Lung (tissue), 12 donors: Measurements from ENCODE around the gene POLR2I. TPM values are rescaled to one million over a fixed set of nuclear protein-coding genes. Genes with fewer than 3 reads are reported as not detected.

Source experiments
- ATAC-seq: fragments of 200-7000 bp; cut with Tn5 transposase; one replicate; pipeline ENCODE4 v1.9.1; 2020; ENCODE audit warnings: moderate number of reproducible peaks; ENCODE audit not compliant: insufficient read depth, low FRiP score
- DNase-seq, 3 donors: peaks; one replicate each; pipeline ENCODE4 v3.0.0-alpha.2; 2013 to 2017
- H3K27ac ChIP-seq, 2 donors: one replicate each; pipeline ENCODE4 v1.5.1; 2013; ENCODE audit warnings: mild to moderate bottlenecking in 2 of 2, moderate library complexity in 2 of 2, control low read depth in 1 of 2, inconsistent platforms in 1 of 2, low read depth in 1 of 2, low read length in 1 of 2
- H3K27me3 ChIP-seq, 3 donors: one replicate each; pipeline ENCODE4 v1.5.1; 2013; ENCODE audit warnings: low read length in 2 of 3; ENCODE audit not compliant: control insufficient read depth in 3 of 3, insufficient read depth in 3 of 3
- H3K36me3 ChIP-seq, 4 donors: one replicate each; pipeline ENCODE4 v1.5.1; 2013; ENCODE audit warnings: low read length in 4 of 4, mild to moderate bottlenecking in 1 of 4, moderate library complexity in 1 of 4; ENCODE audit not compliant: control insufficient read depth in 4 of 4, insufficient read depth in 4 of 4
- H3K4me1 ChIP-seq, 5 donors: one replicate each; pipeline ENCODE4 v1.5.1; 2013; ENCODE audit warnings: low read length in 5 of 5, mild to moderate bottlenecking in 2 of 5, moderate library complexity in 1 of 5; ENCODE audit not compliant: control insufficient read depth in 5 of 5, insufficient read depth in 5 of 5
- H3K4me3 ChIP-seq: one replicate; pipeline ENCODE4 v1.5.1; 2013; ENCODE audit warnings: mild to moderate bottlenecking, control low read depth, moderate library complexity
- H3K9ac ChIP-seq, 2 donors: one replicate each; pipeline ENCODE4 v1.5.1; 2013; ENCODE audit warnings: low read length in 2 of 2, control low read depth in 1 of 2; ENCODE audit not compliant: insufficient read depth in 1 of 2
- H3K9me3 ChIP-seq, 4 donors: one replicate each; pipeline ENCODE4 v1.5.1; 2013; ENCODE audit warnings: low read length in 3 of 4, mild to moderate bottlenecking in 1 of 4, moderate library complexity in 1 of 4; ENCODE audit not compliant: control insufficient read depth in 4 of 4, insufficient read depth in 3 of 4
- WGBS, 2 donors: extraction: QIAGEN DNeasy Blood & Tissue Kit; methylation state at CpG; one replicate each; pipeline ENCODE4 v1.1.7; 2013; 5-methylcytosine and 5-hydroxymethylcytosine counted together
- polyA plus RNA-seq, 2 donors: library from polyadenylated mRNA; stranded (reverse); fragments of 200-250 nt; gene quantifications; one replicate each; pipeline ENCODE4 v1.2.1, GENCODE V29; 2013
- total RNA-seq, 2 donors: library from RNA; depleted of rRNA in 1 of 2; stranded (reverse); fragments of >200 nt in 1 of 2; gene quantifications; one replicate each; pipeline ENCODE4 v1.2.1, GENCODE V29; 2014 to 2021
- TF ChIP-seq, protein P1 (sequence below): IDR thresholded peaks from 2 replicates; pipeline ENCODE4 v1.5.1; 2012; ENCODE audit warnings: mild to moderate bottlenecking; ENCODE audit errors: control extremely low read depth, extremely low read depth
- donor health status: control.
- donor health status: control.
- donor health status: Bipolar disorder and iron deficiency.
- donor health status: healthy.
- donor health status: DM: yes; HTN: yes; CAD: no.

The POLR2I gene
- total and polyA plus RNA-seq, 4 donors, result 65.1 to 101 (median 89.9) TPM

DNA sequence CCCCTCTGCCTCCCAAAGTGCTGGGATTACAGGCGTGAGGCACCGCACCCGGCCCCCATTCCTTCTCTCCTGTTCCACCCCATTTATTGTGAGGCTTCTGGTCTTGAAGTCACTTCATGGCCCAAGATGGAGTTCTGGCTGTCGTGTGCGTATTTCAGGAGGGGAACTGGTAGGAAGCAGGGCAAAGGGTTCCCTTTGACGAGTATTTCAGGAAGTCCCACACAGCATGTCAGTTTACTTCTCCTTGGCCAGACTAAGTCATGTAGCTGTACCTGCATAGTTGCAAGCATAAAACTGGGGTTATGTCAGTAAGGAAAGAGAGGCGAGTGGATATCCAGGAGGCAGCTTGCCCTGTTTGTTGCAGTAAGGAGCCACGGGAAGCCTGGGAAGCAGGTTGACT lies 49.8 kb downstream of the POLR2I start:
- no peaks in the 10 kb centered on the region for H3K27me3 ChIP-seq
- H3K36me3 ChIP-seq, result peaks cover 0 to 6% (median under 1%) of the 10 kb centered on the region in 4 donors
- H3K27ac ChIP-seq, result no peak overlapping the region
- TF ChIP-seq, protein P1, sequence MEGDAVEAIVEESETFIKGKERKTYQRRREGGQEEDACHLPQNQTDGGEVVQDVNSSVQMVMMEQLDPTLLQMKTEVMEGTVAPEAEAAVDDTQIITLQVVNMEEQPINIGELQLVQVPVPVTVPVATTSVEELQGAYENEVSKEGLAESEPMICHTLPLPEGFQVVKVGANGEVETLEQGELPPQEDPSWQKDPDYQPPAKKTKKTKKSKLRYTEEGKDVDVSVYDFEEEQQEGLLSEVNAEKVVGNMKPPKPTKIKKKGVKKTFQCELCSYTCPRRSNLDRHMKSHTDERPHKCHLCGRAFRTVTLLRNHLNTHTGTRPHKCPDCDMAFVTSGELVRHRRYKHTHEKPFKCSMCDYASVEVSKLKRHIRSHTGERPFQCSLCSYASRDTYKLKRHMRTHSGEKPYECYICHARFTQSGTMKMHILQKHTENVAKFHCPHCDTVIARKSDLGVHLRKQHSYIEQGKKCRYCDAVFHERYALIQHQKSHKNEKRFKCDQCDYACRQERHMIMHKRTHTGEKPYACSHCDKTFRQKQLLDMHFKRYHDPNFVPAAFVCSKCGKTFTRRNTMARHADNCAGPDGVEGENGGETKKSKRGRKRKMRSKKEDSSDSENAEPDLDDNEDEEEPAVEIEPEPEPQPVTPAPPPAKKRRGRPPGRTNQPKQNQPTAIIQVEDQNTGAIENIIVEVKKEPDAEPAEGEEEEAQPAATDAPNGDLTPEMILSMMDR, result no peak
- no peak for DNase-seq
- H3K9me3 ChIP-seq, result peaks cover 0 to 2% (median 0%) of the 10 kb centered on the region in 4 donors
- H3K4me1 ChIP-seq, result peaks cover 0 to 1% (median 0%) of the 10 kb centered on the region in 5 donors
- no peak for ATAC-seq
- no peak overlapping the region for H3K9ac ChIP-seq
- 78 to 87% methylated on average over 8 of the region's 8 CpGs for WGBS, 2 donors
- H3K4me3 ChIP-seq, result no peak overlapping the region

Other genes starting within 250 kb of the POLR2I start
- gene APLP1, start 246.3 kb downstream of the POLR2I start, total RNA-seq, result 1 to 10 TPM; 1.7 to 2.3 TPM
- gene APLP1, start 246.3 kb downstream of the POLR2I start, polyA plus RNA-seq, result 1 to 10 TPM in 1 of 2 donors, under 1 TPM in 1; 0.94 to 6.5 TPM
- 10 to 100 TPM; 12.6 to 25.3 TPM for gene NFKBID, start 214.3 kb downstream of the POLR2I start, total RNA-seq
- gene NFKBID, start 214.3 kb downstream of the POLR2I start, polyA plus RNA-seq, result 10 to 100 TPM; 14.7 to 18.1 TPM
- 10 to 100 TPM in 1 of 2 donors, 1 to 10 TPM in 1; 5.4 to 33.2 TPM for gene HCST, start 212.3 kb downstream of the POLR2I start, total RNA-seq
- 100 to 1,000 TPM in 1 of 2 donors, 10 to 100 TPM in 1; 89.1 to 118 TPM for gene HCST, start 212.3 kb downstream of the POLR2I start, polyA plus RNA-seq
- gene TYROBP, start 206.6 kb downstream of the POLR2I start, total RNA-seq, result 100 to 1,000 TPM in 1 of 2 donors, 10 to 100 TPM in 1; 17.0 to 282 TPM
- 1,000 to 10,000 TPM in 1 of 2 donors, 100 to 1,000 TPM in 1; 552 to 1,276 TPM for gene TYROBP, start 206.6 kb downstream of the POLR2I start, polyA plus RNA-seq
- 10 to 100 TPM in 1 of 2 donors, 1 to 10 TPM in 1; 3.6 to 14.0 TPM for gene LRFN3, start 178.5 kb downstream of the POLR2I start, total RNA-seq
- 1 to 10 TPM; 6.2 to 8.9 TPM for gene LRFN3, start 178.5 kb downstream of the POLR2I start, polyA plus RNA-seq
- gene SDHAF1, start 119.7 kb downstream of the POLR2I start, total RNA-seq, result 10 to 100 TPM; 11.4 to 19.7 TPM
- 10 to 100 TPM; 18.6 to 25.8 TPM for gene SDHAF1, start 119.7 kb downstream of the POLR2I start, polyA plus RNA-seq
- gene SYNE4, start 106.1 kb downstream of the POLR2I start, total RNA-seq, result 10 to 100 TPM in 1 of 2 donors, 1 to 10 TPM in 1; 8.0 to 13.6 TPM
- 10 to 100 TPM in 1 of 2 donors, 1 to 10 TPM in 1; 9.5 to 19.2 TPM for gene SYNE4, start 106.1 kb downstream of the POLR2I start, polyA plus RNA-seq
- 10 to 100 TPM; 13.3 to 24.5 TPM for gene ALKBH6, start 100.7 kb downstream of the POLR2I start, total RNA-seq
- gene ALKBH6, start 100.7 kb downstream of the POLR2I start, polyA plus RNA-seq, result 10 to 100 TPM; 23.1 to 30.1 TPM
- 10 to 100 TPM in 1 of 2 donors, 1 to 10 TPM in 1; 8.1 to 17.6 TPM for gene CLIP3, start 82.0 kb downstream of the POLR2I start, total RNA-seq
- gene CLIP3, start 82.0 kb downstream of the POLR2I start, polyA plus RNA-seq, result 1 to 10 TPM; 1.6 to 2.5 TPM
- 1 to 10 TPM; 4.1 to 5.5 TPM for gene THAP8, start 60.6 kb downstream of the POLR2I start, total RNA-seq
- gene THAP8, start 60.6 kb downstream of the POLR2I start, polyA plus RNA-seq, result 1 to 10 TPM; 5.6 to 6.4 TPM
- gene WDR62, start 60.0 kb downstream of the POLR2I start, total RNA-seq, result 1 to 10 TPM; 2.1 to 2.2 TPM
- 1 to 10 TPM in 1 of 2 donors, under 1 TPM in 1; 0.86 to 1.3 TPM for gene WDR62, start 60.0 kb downstream of the POLR2I start, polyA plus RNA-seq
- not detected for gene OVOL3, start 3.7 kb downstream of the POLR2I start, total RNA-seq
- gene OVOL3, start 3.7 kb downstream of the POLR2I start, polyA plus RNA-seq, result not detected
- gene TBCB, start 593 bp upstream of the POLR2I start, total RNA-seq, result 100 to 1,000 TPM in 1 of 2 donors, 10 to 100 TPM in 1; 63.1 to 169 TPM
- gene TBCB, start 593 bp upstream of the POLR2I start, polyA plus RNA-seq, result 100 to 1,000 TPM; 132 to 213 TPM
- 100 to 1,000 TPM; 201 to 743 TPM for gene CAPNS1, start 25.2 kb upstream of the POLR2I start, total RNA-seq
- gene CAPNS1, start 25.2 kb upstream of the POLR2I start, polyA plus RNA-seq, result 100 to 1,000 TPM; 654 to 689 TPM
- 10 to 100 TPM; 13.0 to 53.1 TPM for gene COX7A1, start 37.6 kb upstream of the POLR2I start, total RNA-seq
- gene COX7A1, start 37.6 kb upstream of the POLR2I start, polyA plus RNA-seq, result 10 to 100 TPM; 24.9 to 47.1 TPM
- gene ZNF565, start 99.8 kb upstream of the POLR2I start, total RNA-seq, result 1 to 10 TPM; 3.0 to 8.4 TPM
- gene ZNF565, start 99.8 kb upstream of the POLR2I start, polyA plus RNA-seq, result 1 to 10 TPM; 2.5 to 2.7 TPM
- 100 to 1,000 TPM in 1 of 2 donors, 10 to 100 TPM in 1; 38.5 to 101 TPM for gene ZNF146, start 100.2 kb upstream of the POLR2I start, total RNA-seq
- 10 to 100 TPM; 13.6 to 33.1 TPM for gene ZNF146, start 100.2 kb upstream of the POLR2I start, polyA plus RNA-seq